Measurements from ENCODE around the gene APBA2.
"Not testable (repeated sequence)": the region's sequence is repeated elsewhere in the genome, so short reads cannot be mapped to it uniquely, and the experiment has no call there.

The APBA2 gene

DNA sequence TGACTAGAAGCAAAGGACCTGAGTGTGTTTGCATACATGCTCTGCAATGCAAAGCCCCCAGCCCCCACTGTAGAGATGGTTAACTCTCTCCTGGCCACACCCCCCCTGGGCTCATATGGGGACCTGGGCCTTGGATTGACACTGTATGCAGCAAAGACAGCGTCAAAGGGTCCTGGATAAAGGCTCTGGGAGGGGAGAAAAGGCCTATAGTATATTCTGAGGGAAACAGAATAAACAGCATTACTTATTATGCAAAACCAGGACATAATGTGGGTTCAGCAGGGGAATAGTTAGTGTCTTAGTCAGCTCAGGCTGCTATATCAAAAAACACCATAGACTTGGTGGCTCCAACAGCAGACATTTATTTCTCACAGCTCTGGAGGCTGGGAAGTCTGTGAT lies 158.7 kb downstream of the APBA2 start:
- no peak overlapping the region for H3K27ac ChIP-seq
- no peak overlapping the region for H3K4me3 ChIP-seq

DNA sequence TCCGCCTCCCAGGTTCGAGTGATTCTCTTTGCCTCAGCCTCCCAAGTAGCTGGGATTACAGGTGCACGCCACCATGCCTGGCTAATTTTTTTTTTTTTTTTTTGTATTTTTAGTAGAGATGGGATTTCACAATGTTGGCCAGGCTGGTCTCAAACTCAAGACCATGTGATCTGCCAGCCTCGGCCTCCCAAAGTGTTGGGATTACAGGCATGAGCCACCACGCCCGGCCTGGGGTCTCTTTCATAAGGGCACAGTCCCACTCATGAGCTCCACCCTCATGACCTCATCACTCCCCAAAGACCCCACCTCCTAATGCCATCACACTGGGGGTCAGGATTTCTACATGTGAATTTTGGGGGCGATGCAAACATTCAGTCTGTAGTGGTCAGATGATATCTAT lies 159.4 kb downstream of the APBA2 start:
- not testable (repeated sequence) for H3K4me3 ChIP-seq, H3K27ac ChIP-seq

DNA sequence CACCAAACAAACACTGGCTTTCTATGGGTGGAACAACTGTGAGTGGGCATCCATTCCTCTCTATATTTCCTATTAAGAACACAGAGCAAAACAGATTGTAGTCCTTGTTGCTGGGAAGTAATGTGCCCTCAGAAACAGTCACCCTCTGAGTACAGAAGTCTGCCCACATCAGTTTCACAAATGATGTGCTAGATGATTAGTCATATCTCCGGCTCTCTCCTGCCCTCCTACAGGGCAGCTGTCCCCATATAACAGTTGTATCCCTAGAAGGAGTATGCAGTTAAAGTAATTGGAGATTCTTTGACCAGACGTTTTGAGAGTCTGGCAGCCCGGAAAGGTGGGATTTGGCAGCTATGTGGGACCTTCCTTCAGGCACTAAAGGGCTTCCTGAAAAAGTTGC lies 159.9 kb downstream of the APBA2 start:
- Histone ChIP-seq H3K4me3 (no peak overlapping the region), H3K27ac (no peak overlapping the region)

DNA sequence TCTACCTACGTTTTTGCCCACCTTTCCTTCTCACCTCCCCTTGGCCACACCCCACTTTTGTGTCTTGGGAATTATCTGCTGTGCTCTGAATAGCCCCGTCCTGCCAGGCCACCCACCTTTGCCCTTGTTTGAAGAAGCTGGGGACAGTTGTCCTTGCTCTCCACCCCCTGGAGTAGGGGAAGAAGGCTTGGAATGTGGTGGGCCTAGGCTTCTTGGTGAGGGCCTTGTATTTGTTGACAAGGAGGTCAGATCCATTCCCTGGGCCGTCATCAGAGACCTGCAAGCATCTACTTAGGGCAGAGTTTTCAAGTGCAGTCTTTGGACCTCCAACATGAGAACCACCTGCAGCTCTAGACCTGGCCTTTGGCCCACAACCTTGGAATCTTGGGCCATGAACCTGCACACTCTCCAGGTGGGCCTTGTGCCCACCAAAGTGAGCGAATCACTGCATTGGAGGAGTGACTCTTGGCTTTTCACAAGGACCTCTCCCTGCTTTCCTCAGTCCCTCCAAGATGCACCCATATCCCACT lies 160.6 kb downstream of the APBA2 start:
- no peak overlapping the region for H3K27ac ChIP-seq
- H3K4me3 ChIP-seq: no peak overlapping the region

DNA sequence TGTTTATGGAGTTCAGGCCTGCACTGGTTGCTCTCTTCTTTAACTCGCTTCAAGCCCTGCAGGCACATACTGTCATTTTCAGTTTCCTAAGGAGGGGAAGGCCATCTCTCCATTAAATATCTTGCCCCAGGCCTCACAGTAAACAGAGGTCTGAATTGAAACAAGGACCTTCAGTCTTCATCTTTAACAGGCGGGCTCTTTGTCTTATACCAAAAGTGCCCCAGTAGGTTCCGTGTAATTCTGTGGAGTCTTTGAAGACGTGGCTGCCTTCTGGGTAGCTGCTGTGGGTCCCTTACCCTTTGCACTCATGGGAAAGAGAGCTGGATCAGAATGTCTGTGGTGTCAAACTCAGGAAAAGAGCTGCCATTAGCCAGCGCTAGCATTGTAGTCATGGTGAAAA lies 161.2 kb downstream of the APBA2 start:
- Histone ChIP-seq H3K27ac (no peak overlapping the region), H3K4me3 (no peak overlapping the region)

DNA sequence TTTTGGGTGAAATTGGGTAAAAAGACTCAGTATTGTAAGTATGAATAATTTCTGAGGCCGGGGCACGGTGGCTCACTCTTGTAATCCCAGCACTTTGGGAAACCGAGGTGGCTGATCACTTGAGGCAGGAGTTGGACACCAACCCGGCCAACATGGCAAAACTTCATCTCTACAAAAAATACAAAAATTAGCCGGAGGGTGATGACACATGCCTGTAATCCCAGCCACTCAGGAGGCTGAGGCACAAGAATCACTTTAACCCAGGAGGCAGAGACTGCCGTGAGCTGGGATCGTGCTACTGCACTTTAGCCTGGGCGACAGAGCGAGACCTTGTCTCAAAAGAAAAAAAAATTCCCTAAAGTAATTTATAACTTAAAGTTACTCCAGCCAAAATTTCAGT lies 162.2 kb downstream of the APBA2 start:
- Histone ChIP-seq H3K4me3 (no peak overlapping the region), H3K27ac (no peak overlapping the region)

DNA sequence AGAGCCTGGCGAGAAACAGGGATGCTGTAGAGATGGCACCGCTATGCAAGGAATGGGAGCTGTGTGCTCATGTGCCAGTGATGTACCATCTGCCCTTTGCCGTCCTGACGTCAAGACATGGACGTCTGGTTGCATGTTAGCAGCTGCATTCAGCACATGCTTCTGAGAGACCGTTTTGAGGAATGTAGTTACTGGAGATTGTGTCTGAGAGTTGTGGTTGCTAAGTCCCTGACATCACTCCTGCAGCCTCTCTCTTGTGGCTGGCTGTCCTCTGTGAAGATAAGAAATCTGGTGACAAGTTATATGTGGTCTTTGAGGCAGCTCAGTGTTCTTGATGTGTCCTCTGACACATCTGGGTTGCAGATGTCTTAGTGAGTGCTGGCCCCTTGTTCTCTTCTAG lies 165.1 kb downstream of the APBA2 start:
- H3K27ac ChIP-seq: no peak overlapping the region
- H3K4me3 ChIP-seq: no peak overlapping the region

DNA sequence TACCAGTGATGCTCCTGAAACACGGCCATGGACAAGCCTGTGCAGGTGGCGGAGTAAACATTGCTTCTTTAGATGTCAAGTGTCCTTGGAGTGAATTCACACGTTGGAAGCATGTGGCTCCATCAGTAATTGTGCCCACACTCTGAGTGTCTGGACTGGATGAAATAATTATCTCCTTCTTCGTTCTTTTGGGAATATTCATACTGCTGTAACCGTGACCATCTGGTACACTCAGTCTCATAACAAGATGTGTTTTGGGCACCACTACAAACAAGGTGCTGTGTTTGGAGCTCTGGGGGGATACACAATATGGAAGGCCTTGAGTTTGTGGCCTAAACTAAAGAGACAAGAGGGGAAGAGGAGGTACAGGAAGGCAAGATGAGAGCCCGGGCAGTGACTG lies 165.6 kb downstream of the APBA2 start:
- no peak overlapping the region for H3K27ac ChIP-seq
- no peak overlapping the region for H3K4me3 ChIP-seq

DNA sequence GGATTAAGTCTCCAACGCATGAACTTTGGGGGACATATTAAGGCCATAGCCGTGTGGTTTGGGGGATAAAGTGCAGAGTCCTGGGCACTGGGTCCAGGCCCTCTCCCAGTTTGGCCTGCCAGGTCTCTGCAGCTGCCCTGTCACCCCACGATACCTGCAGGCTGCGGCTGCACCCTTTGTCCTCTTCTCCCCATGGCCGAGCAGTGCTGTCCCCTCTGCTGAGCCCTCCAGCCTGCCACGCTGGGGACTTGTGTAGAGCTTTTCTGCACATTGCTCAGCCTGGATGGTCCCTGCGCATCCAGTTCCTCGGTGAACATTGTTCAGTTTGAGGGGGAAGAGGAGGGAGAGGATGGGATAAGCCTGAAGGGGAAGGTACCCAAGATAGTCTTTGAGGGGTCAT lies 167.2 kb downstream of the APBA2 start:
- Histone ChIP-seq H3K4me3 (no peak overlapping the region), H3K27ac (no peak overlapping the region)

DNA sequence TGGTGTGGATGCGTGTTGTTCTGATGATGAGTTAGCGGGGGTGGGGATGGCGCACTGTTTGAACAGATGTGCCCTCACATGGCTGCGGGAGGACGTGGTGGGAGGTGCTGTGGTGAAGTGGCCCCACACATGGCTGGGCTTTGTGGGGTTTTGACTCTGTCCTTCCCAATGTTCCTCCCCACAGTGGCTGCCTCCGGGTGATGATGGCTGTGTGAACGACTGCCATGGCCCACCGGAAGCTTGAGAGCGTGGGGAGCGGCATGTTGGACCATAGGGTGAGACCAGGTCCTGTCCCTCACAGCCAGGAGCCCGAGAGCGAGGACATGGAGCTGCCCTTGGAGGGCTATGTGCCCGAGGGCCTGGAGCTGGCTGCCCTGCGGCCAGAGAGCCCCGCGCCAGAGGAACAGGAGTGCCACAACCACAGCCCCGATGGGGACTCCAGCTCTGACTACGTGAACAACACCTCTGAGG lies 167.9 kb downstream of the APBA2 start:
- Histone ChIP-seq H3K27ac (no peak overlapping the region), H3K4me3 (no peak overlapping the region)

DNA sequence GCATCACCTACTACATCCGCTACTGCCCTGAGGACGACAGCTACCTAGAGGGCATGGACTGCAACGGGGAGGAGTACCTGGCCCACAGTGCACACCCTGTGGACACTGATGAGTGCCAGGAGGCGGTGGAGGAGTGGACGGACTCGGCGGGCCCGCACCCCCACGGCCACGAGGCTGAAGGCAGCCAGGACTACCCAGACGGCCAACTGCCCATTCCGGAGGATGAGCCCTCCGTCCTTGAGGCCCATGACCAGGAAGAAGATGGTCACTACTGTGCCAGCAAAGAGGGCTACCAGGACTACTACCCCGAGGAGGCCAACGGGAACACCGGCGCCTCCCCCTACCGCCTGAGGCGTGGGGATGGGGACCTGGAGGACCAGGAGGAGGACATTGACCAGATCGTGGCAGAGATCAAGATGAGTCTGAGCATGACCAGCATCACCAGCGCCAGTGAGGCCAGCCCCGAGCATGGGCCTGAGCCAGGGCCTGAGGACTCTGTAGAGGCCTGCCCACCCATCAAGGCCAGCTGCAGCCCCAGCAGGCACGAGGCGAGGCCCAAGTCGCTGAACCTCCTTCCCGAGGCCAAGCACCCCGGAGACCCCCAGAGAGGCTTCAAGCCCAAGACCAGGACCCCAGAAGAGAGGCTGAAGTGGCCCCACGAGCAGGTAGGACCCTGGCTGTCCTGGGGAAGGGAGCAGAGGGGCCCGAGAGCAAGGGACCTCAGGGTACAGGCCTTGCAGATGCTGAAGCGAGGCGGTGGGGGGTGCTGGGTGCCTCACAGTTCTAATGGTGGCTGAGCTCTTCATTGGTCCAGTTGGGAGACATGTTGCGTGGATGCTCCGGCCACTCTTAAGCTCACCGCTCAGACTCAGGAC lies 168.6 kb downstream of the APBA2 start:
- Histone ChIP-seq H3K4me3 (no peak overlapping the region), H3K27ac (no peak overlapping the region)

DNA sequence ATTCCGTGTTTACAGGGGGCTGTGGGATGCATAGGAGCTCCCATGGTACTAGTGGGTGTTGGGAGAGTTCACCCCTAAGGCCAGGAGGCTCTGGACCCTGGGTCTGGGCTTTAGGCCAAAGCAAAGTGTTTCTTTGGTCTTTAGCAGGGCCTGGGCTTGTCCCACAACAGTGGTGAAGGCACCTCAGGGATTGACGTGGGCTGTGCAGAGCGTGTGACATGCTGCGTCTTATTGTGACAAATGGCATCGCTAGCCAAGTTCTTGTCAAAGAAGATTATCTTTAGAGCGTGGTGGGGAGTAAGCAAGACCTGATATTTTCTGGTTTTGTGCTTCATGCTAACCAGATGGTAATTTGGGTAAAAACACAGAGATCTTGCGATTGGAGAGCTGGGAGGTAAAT lies 170.1 kb downstream of the APBA2 start:
- H3K4me3 ChIP-seq: no peak overlapping the region
- no peak overlapping the region for H3K27ac ChIP-seq

DNA sequence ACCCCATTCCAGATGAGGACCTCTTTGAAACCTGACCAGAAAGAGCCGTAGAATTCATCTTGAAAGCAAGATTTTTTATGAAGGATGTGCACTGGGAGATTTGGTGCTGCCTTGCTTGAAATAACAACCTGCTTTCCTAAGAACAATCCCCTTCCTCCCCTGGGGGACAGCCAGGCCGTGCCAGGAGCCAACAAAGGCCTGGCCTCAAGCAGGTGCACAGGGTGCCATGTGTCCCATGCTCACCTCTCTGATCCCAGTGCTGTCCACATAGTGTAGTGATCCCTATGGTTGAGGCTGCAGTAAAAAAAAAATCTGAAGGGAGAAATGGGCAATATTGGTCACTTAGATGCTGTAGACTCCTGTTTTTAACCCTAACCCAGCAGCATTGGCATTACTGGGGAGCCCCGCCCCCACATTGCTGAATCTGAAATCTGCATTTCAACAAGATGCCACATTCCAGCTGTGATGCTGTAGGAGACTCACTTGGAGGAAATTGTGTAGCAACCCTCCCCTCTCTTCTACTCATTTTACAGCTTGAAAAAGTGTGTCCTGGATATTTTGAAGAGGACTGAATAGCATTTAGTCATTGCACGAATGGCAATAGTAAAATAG lies 171.2 kb downstream of the APBA2 start:
- H3K27ac ChIP-seq: no peak overlapping the region

DNA sequence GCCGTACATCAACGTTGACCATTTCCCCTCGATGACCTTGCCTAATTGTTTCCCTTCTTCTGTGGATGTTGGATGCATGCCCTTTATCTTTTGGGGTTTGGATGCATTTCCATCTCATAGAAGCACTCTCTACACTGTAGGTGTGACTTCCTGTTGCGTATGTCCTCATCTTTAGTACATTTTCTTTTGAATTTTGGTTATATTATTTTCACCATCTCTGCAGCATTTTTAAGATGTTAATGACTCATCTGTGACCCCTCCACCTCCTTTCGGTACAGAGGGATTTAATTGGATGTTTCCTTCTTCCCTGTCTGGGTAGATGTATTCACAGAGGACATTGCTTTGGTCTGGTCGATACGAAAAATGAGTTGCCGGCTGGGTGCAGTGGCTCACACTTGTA lies 172.1 kb downstream of the APBA2 start:
- H3K4me3 ChIP-seq: no peak overlapping the region
- no peak overlapping the region for H3K27ac ChIP-seq

More for the DNA sequence above, 171.2 kb downstream of the APBA2 start:
- H3K4me3 ChIP-seq: no peak overlapping the region

DNA sequence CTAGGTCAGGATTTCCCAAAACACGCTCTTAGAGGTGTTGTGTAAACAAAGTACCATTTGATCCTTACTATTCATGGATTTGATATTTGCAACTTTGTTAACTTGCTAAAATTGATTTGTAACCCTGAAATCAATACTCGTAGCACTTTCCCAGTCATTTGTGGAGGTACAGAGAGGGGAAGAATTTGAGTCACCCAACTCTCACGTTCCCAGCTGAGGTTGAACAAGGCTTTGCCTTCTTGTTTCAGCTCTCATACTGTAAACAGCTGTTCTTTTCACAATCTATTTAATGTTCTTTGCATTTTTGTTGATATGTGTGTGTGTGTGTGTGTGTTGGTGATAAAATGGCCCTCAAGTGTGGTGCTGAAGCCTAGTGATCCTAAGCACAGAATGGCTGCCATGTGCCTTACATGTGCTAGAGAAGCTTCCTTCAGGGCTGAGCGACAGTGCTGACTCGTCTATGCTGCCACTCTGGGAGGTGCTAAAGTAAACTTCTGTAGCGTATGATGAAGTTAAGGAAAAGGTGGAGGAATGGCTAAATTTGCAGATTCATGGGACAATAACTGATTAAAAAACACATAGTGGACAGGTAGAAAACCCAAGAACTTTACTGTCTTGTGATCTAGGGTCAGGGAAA lies 173.2 kb downstream of the APBA2 start:
- no peak overlapping the region for H3K4me3 ChIP-seq
- H3K27ac ChIP-seq: no peak overlapping the region

DNA sequence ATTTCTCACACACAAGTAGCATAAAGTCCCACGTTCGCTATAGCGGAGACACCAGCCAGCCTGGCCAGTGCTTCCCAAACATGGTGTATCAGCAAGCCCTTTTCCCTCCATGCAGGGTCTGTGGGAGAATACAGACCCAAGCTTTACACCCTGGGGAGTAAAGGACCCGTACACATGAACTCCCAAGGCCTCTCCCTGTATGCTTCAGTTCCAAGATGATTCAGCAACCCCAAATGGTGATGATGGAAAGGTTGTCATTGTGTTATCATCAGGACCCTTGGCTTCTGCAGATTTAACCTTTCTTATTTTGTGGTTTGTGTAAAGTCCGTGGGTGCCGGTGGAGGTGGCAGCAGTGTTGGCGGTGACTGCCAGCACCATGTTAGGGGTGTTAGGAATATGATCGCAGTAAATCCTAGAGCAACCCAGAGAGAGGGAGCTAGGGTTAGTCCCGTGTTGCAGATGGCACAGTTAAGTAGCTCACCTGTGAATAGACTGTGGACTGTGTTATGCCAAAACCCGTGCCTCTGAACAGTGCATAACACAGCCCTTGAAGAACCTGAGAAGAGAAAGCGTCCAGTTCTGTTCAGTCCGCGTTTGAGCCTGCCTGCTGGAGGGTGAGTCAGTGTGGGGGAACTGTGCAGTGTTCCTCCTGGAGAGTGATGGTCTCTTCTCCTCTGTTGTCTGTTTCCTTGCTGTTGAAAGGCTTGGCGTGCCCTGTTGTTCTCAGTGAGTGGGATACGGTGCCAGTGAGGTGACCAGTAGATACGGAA lies 174.3 kb downstream of the APBA2 start:
- Histone ChIP-seq H3K27ac (no peak overlapping the region), H3K4me3 (no peak overlapping the region)

DNA sequence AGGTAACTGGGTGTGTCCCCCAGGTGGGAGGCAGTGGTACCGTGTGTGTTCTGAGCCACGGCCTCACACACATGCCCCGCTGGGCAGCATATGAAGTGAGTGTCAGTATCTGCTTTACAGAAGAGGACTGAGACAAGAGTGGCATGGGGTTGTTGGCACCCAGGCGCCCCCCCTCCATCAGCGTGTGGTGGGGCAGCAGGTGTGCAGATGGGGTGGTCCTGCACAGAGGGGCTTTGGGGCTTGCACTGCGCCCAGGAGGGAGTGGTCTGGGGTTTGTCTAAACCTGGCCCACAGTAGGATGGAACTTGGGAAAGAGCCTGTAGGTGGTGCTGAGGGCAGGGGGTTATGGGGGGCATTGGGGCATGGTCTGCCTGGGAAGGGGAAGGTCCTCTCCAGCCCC lies 176.0 kb downstream of the APBA2 start:
- Histone ChIP-seq H3K4me3 (no peak overlapping the region), H3K27ac (no peak overlapping the region)

DNA sequence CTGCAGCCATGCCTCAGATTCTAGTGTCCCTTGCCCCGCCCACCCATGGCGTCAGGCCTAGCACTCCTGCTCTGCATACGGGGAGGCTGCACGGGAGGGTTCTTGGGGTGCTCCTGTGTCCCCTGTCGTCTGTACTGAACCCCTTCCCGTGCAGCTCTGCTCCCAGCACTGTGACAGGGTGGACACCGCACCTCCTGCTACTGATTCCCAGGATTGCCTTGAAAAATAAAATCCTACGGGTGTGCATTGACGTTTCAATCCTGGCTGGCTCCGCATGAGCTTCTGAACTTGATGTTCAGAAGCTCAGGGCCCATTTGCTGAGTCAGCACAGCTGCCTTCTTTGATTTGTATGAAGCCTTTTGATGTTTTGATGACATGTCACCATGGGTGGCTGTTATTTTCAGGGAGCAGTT lies 176.4 kb downstream of the APBA2 start:
- Histone ChIP-seq H3K27ac (no peak overlapping the region), H3K4me3 (no peak overlapping the region)

DNA sequence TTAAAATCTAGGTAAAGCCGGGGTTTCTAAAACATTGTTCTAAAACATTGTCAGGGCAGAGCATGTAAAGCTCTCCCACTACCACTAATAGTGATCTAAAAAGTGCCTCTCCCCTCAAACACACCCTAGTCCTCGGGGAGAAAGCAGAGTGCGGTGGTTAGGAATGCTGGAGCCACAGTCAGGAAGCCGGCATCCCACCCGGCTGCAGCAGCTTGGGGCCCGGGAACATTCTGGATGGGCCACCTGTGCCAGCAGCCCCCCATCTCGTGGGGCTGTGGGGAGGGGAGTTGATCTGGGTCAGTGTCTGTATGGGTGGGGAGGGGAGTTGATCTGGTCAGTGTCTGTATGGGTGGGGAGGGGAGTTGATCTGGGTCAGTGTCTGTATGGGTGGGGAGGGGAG lies 176.9 kb downstream of the APBA2 start:
- no peak overlapping the region for H3K27ac ChIP-seq
- no peak overlapping the region for H3K4me3 ChIP-seq

DNA sequence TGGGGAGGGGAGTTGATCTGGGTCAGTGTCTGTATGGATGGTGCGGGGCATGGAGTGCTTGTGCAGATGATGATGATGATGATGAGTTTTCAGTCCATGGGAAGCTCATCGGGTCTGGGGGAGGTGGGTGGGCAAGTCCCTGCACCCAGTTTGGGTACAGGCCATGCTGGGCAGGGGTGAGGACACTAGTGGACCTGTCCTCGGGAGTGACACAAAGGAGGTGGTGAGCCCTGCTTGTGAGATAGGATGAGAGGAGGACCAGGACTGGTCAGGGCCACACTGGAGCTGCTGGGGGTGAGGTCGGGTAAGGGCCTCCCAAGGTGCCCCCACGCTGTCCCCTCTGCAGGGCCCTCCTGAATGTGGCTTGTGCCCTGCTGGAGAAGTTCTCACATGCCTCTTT lies 177.9 kb downstream of the APBA2 start:
- Histone ChIP-seq H3K4me3 (no peak overlapping the region), H3K27ac (no peak overlapping the region)
